Embryonic facial prominence (tissue), 1 donor: ENCODE measurements around the gene CIITA.

Source experiments
- DNase-seq: peaks from one replicate; pipeline ENCODE4 v3.0.0-alpha.2; 2016; ENCODE audit errors: extremely low spot score

Gene CIITA

GRCh38 chr16:10978871-10979446 lies 102.0 kb downstream of the CIITA start:
- no peak for DNase-seq

- peak; percentile 75 for DNase-seq
Measured at GRCh38 chr16:10979717-10980601, 103.0 kb downstream of the CIITA start.

- DNase-seq, result peak; percentile 12
Measured at GRCh38 chr16:10980813-10981212, 103.8 kb downstream of the CIITA start.

GRCh38 chr16:10981697-10982216 lies 104.8 kb downstream of the CIITA start:
- no peak for DNase-seq

- no peak for DNase-seq
Measured at GRCh38 chr16:10982465-10983150, 105.6 kb downstream of the CIITA start.

GRCh38 chr16:10983159-10983558 lies 106.2 kb downstream of the CIITA start:
- DNase-seq, result no peak

GRCh38 chr16:10984509-10984908 lies 107.5 kb downstream of the CIITA start:
- no peak for DNase-seq
